Osteocyte (in vitro differentiated cells): Measurements from ENCODE around the gene NOL12. TPM values are rescaled to one million over a fixed set of nuclear protein-coding genes. Genes with fewer than 3 reads are reported as not detected.

Experiments
- DNase-seq: peaks from one replicate; pipeline ENCODE4 v3.0.0; 2021; ENCODE audit warnings: mixed read lengths; ENCODE audit not compliant: unreplicated experiment; ENCODE audit errors: extremely low spot score
- H3K27ac Mint-ChIP-seq: one replicate; pipeline ENCODE4 v1.8.0; 2021; ENCODE audit warnings: mild to moderate bottlenecking, mixed read lengths; ENCODE audit not compliant: unreplicated experiment
- H3K27me3 Mint-ChIP-seq: one replicate; pipeline ENCODE4 v1.8.0; 2021; ENCODE audit warnings: mixed read lengths; ENCODE audit not compliant: unreplicated experiment
- H3K36me3 Mint-ChIP-seq: one replicate; pipeline ENCODE4 v1.8.0; 2021; ENCODE audit warnings: mixed read lengths; ENCODE audit not compliant: unreplicated experiment
- H3K4me1 Mint-ChIP-seq: one replicate; pipeline ENCODE4 v1.8.0; 2021; ENCODE audit warnings: mixed read lengths; ENCODE audit not compliant: unreplicated experiment
- H3K4me3 Mint-ChIP-seq: one replicate; pipeline ENCODE4 v1.8.0; 2021; ENCODE audit warnings: mild to moderate bottlenecking, moderate library complexity, mixed read lengths; ENCODE audit not compliant: unreplicated experiment
- H3K9me3 Mint-ChIP-seq: one replicate; pipeline ENCODE4 v1.8.0; 2021; ENCODE audit warnings: mixed read lengths; ENCODE audit not compliant: unreplicated experiment
- CTCF ChIP-seq: fragments of 200-600 bp; sonication (generic); IDR thresholded peaks from 2 replicates; pipeline ENCODE4 v1.5.0; 2021; ENCODE audit warnings: antibody characterized with exemption, mild to moderate bottlenecking, moderate library complexity
- total RNA-seq: library from RNA; stranded (reverse); gene quantifications from 2 replicates; pipeline ENCODE4 v1.2.1, GENCODE V29; 2021

NOL12 gene
- total RNA-seq, 1 donor from 2014 or later: 22.7 TPM

GRCh38 chr22:37657590-37658132, 28.5 kb upstream of the NOL12 start:
- Mint-ChIP-seq H3K9me3 (no peaks in the 10 kb centered on the region), H3K4me3 (peak overlapping the region; percentile 82), H3K36me3 (peaks cover 1% of the 10 kb centered on the region), H3K4me1 (peaks cover 39% of the 10 kb centered on the region), H3K27ac (peak overlapping the region; percentile 90), H3K27me3 (no peaks in the 10 kb centered on the region)
- no peak for DNase-seq
- no peak for TF ChIP-seq CTCF

GRCh38 chr22:37658133-37659065, 27.7 kb upstream of the NOL12 start, which contains the start of gene PDXP:
PDXP (plus strand) TSS chr22:37658723; CDS start chr22:37658783, 60 bp downstream.
- Mint-ChIP-seq H3K9me3 (no peaks in the 10 kb centered on the region), H3K4me3 (peak within 1 kb of the TSS; percentile 82), H3K27me3 (no peaks in the 10 kb centered on the region), H3K27ac (peak within 1 kb of the TSS; percentile 90), H3K4me1 (peaks cover 39% of the 10 kb centered on the region), H3K36me3 (peaks cover 1% of the 10 kb centered on the region)
- peak; percentile 100 for DNase-seq
- TF ChIP-seq CTCF: no peak

- Mint-ChIP-seq H3K4me3 (peak overlapping the region; percentile 74), H3K4me1 (peaks cover 39% of the 10 kb centered on the region), H3K9me3 (no peaks in the 10 kb centered on the region), H3K36me3 (no peaks in the 10 kb centered on the region), H3K27me3 (no peaks in the 10 kb centered on the region), H3K27ac (no peak overlapping the region)
- peak; percentile 82 for DNase-seq
- TF ChIP-seq CTCF: no peak
Measured at GRCh38 chr22:37659066-37659896, 26.9 kb upstream of the NOL12 start.

GRCh38 chr22:37659897-37660708, 26.0 kb upstream of the NOL12 start:
- Mint-ChIP-seq H3K27me3 (no peaks in the 10 kb centered on the region), H3K36me3 (no peaks in the 10 kb centered on the region), H3K9me3 (no peaks in the 10 kb centered on the region), H3K4me3 (peak overlapping the region; percentile 74), H3K4me1 (peaks cover 39% of the 10 kb centered on the region), H3K27ac (peak overlapping the region; percentile 83)
- DNase-seq: no peak
- TF ChIP-seq CTCF: no peak
